ENCODE data around the gene ARHGAP29. TPM values are rescaled to one million over a fixed set of nuclear protein-coding genes. Genes with fewer than 3 reads are reported as not detected.

Gene ARHGAP29
- total RNA-seq, 1 experiment from 2014 or later, result 137 TPM

DNA sequence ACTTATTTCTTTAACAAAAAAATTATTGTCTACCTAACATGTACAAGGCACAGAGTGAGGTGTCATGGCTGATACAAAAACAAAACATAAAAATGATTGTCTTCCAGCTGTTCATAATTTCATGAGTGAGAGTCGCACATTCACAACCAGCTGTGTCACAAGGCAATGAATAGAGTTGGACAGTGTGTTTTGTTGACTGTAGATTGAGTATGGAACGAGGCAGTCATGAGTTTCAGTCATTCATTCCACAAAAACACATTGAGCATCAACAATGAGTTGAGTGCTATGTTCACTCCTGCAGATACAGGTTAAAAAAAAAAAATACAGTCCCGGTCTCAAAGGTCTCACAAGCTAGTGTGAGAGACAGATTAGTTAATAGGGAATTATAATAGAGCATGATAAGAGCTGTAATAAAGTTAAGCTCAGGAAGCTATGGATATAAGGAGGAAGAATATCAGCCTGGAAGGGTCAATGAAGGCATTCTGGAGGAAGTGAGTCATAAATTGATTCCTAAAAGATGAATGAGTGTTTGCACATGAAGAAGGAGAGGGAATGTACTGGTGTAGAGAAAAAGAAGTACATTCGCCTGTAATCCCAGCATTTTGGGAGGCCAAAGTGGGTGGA lies 47.8 kb upstream of the ARHGAP29 start:
- TF ChIP-seq EZH2 (IDR thresholded peaks at IDR 0.05; ENCODE audit: low read depth) (no peak), CTCF (conservative IDR thresholded peaks at IDR 0.05) (no peak)
- H2AFZ ChIP-seq, result 0 out of 2 replicates have a peak overlapping the region, but pooled peaks have one; percentile 14

GRCh38 chr1:94284476-94284875 lies 47.1 kb upstream of the ARHGAP29 start:
- peak overlapping the region; percentile 21; the same call in 1 of the 2 replicates for H3K27ac ChIP-seq
- no peak for DNase-seq
- CTCF ChIA-PET, result no interaction called here

More for the DNA sequence above, 47.8 kb upstream of the ARHGAP29 start:
- ChIA-PET POLR2A (ENCODE audit: unreplicated experiment) (interaction anchor here (0.6 to 0.7 kb wide), 2 partner anchors 17 to 321 kb away, joined by 3 to 10 read pairs; no protein-coding TSS in a partner anchor), CTCF (interaction anchor here (0.7 kb wide), 1 partner anchor 57 kb away, joined by 4 read pairs; no protein-coding TSS in a partner anchor)
- BruUV-seq (replicated peaks), result no TSS peak
- Histone ChIP-seq H3K9me3 (ENCODE audit: insufficient read depth, low read depth) (peaks cover 2% of the 10 kb centered on the region; the same call in 1 of the 2 replicates), H3K9me2 (ENCODE audit: insufficient read depth) (no peaks in the 10 kb centered on the region), H3K36me3 (ENCODE audit: low read depth) (no peaks in the 10 kb centered on the region), H3K27ac (peak overlapping the region; percentile 21), H3F3A (ENCODE audit: insufficient read depth, low read depth) (peaks cover 21% of the 10 kb centered on the region; the same call in 1 of the 2 replicates), H4K20me1 (ENCODE audit: insufficient read depth) (no peaks in the 10 kb centered on the region), H3K79me2 (ENCODE audit: low read depth) (no peaks in the 10 kb centered on the region), H3K27me3 (ENCODE audit: insufficient read depth, low read depth) (no peaks in the 10 kb centered on the region), H3K4me3 (no peak overlapping the region), H3K4me2 (peak overlapping the region; percentile 1; the same call in 1 of the 2 replicates), H3K4me1 (replicated peaks; ENCODE audit: insufficient read depth) (peaks cover 26% of the 10 kb centered on the region)
- intact Hi-C loops (cut with micrococcal nuclease; ENCODE audit: unreplicated experiment), result no loop called here
- peak in 1 of 2 experiments; percentile 75 for DNase-seq

DNA sequence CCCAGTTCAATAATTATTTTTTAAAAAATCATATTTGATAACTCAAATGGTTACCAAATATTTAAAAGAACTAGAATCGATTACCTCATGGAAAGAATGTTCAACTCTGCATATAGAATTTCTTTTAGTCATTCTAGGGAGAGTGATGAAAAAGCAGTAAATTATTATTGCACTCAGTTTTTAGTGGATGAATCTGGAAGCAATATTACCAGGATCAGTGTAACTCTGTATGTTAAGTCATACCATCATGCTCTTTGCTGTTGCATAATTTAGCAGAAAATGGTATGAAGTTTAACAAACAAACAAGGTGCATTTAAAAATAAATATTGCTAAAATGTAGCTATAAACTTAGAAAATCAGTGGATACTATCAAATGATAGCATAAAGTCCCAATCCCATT lies 46.1 kb upstream of the ARHGAP29 start:
- H3K27ac ChIP-seq, result no peak overlapping the region
- H3K27me3 ChIP-seq (ENCODE audit: insufficient read depth, low read depth), result no peaks in the 10 kb centered on the region
- no peak overlapping the region for H3K4me2 ChIP-seq
- H3K9me3 ChIP-seq (ENCODE audit: insufficient read depth, low read depth), result peaks cover 2% of the 10 kb centered on the region; the same call in 1 of the 2 replicates
- no peaks in the 10 kb centered on the region for H4K20me1 ChIP-seq (ENCODE audit: insufficient read depth)
- H3K36me3 ChIP-seq (ENCODE audit: low read depth), result no peaks in the 10 kb centered on the region
- H3K9me2 ChIP-seq (ENCODE audit: insufficient read depth), result no peaks in the 10 kb centered on the region
- no peak overlapping the region for H2AFZ ChIP-seq
- no peak for DNase-seq
- BruUV-seq (replicated peaks), result no TSS peak
- intact Hi-C loops (cut with micrococcal nuclease; ENCODE audit: unreplicated experiment), result no loop called here
- TF ChIP-seq EZH2 (IDR thresholded peaks at IDR 0.05; ENCODE audit: low read depth), result no peak
- TF ChIP-seq CTCF (conservative IDR thresholded peaks at IDR 0.05), result no peak
- peaks cover 26% of the 10 kb centered on the region for H3K4me1 ChIP-seq (replicated peaks; ENCODE audit: insufficient read depth)
- CTCF ChIA-PET, result no interaction called here
- no peaks in the 10 kb centered on the region for H3K79me2 ChIP-seq (ENCODE audit: low read depth)
- POLR2A ChIA-PET (ENCODE audit: unreplicated experiment), result no interaction called here
- H3K4me3 ChIP-seq, result no peak overlapping the region
- H3F3A ChIP-seq (ENCODE audit: insufficient read depth, low read depth), result peaks cover 21% of the 10 kb centered on the region; the same call in 1 of the 2 replicates

More at GRCh38 chr1:94284476-94284875, 47.1 kb upstream of the ARHGAP29 start:
- Histone ChIP-seq H2AFZ (no peak overlapping the region), H3K9me2 (ENCODE audit: insufficient read depth) (no peaks in the 10 kb centered on the region), H3K9me3 (ENCODE audit: insufficient read depth, low read depth) (peaks cover 2% of the 10 kb centered on the region; the same call in 1 of the 2 replicates), H3K36me3 (ENCODE audit: low read depth) (no peaks in the 10 kb centered on the region), H3F3A (ENCODE audit: insufficient read depth, low read depth) (peaks cover 21% of the 10 kb centered on the region; the same call in 1 of the 2 replicates), H3K79me2 (ENCODE audit: low read depth) (no peaks in the 10 kb centered on the region), H4K20me1 (ENCODE audit: insufficient read depth) (no peaks in the 10 kb centered on the region), H3K4me3 (no peak overlapping the region), H3K4me1 (replicated peaks; ENCODE audit: insufficient read depth) (peaks cover 26% of the 10 kb centered on the region), H3K27me3 (ENCODE audit: insufficient read depth, low read depth) (no peaks in the 10 kb centered on the region), H3K4me2 (no peak overlapping the region)
- BruUV-seq (replicated peaks), result no TSS peak
- POLR2A ChIA-PET (ENCODE audit: unreplicated experiment), result no interaction called here
- TF ChIP-seq CTCF (conservative IDR thresholded peaks at IDR 0.05), result no peak
- no peak for TF ChIP-seq EZH2 (IDR thresholded peaks at IDR 0.05; ENCODE audit: low read depth)
- intact Hi-C loops (cut with micrococcal nuclease; ENCODE audit: unreplicated experiment), result no loop called here
